SK-N-MC (cell line): ENCODE results near the gene DDX39B.
"Not testable (repeated sequence)": the region's sequence is repeated elsewhere in the genome, so short reads cannot be mapped to it uniquely, and the experiment has no call there.

Source experiments
- DNase-seq: peaks from one replicate; pipeline ENCODE4 v3.0.0-alpha.2; 2011; ENCODE audit warnings: low read depth, low spot score
- H3K27ac ChIP-seq: fragments of 200-600 bp; sonication (generic); 2 replicates; pipeline ENCODE4 v1.5.1; 2016; ENCODE audit warnings: mixed run types
- H3K36me3 ChIP-seq: fragments of 200-600 bp; sonication (generic); 2 replicates; pipeline ENCODE4 v1.6.1; 2017; ENCODE audit warnings: antibody characterized with exemption, low read length, mixed read lengths; ENCODE audit not compliant: insufficient read depth
- H3K4me3 ChIP-seq: fragments of 200-600 bp; sonication (generic); 2 replicates; pipeline ENCODE4 v1.5.1; 2016
- H3K9ac ChIP-seq: fragments of 200-600 bp; sonication (generic); 2 replicates; pipeline ENCODE4 v1.8.0; 2017; ENCODE audit warnings: mixed run types, mixed read lengths; ENCODE audit not compliant: insufficient read length
- H3K9me3 ChIP-seq: fragments of 200-600 bp; sonication (generic); 2 replicates; pipeline ENCODE4 v1.6.1; 2017; ENCODE audit warnings: low read depth, mild to moderate bottlenecking, antibody characterized with exemption, low read length, moderate library complexity, mixed read lengths
- EZH2 ChIP-seq: fragments of 200-600 bp; sonication (generic); IDR thresholded peaks from one replicate; pipeline ENCODE4 v1.6.1; 2017; ENCODE audit warnings: antibody characterized with exemption
- FOXP2 ChIP-seq: optimal IDR thresholded peaks from 2 replicates; pipeline ENCODE3; 2011; ENCODE audit warnings: mild to moderate bottlenecking, moderate library complexity; ENCODE audit not compliant: insufficient read depth; ENCODE audit errors: extremely low read length, control extremely low read depth
- POLR2AphosphoS5 ChIP-seq: IDR thresholded peaks from 2 replicates; pipeline ENCODE4 v1.6.1; 2012; ENCODE audit warnings: mild to moderate bottlenecking, low read depth, low read length, borderline replicate concordance

Gene DDX39B

GRCh38 chr6:31502586-31502985, 39.2 kb downstream of the DDX39B start:
- Histone ChIP-seq H3K9me3 (no peaks in the 10 kb centered on the region), H3K36me3 (peaks cover 6% of the 10 kb centered on the region; the same call in 1 of the 2 replicates), H3K4me3 (no peak overlapping the region), H3K27ac (no peak overlapping the region), H3K9ac (no peak overlapping the region)
- no peak for DNase-seq
- TF ChIP-seq EZH2, result no peak
- TF ChIP-seq FOXP2, result no peak
- TF ChIP-seq POLR2AphosphoS5, result no peak

DNA sequence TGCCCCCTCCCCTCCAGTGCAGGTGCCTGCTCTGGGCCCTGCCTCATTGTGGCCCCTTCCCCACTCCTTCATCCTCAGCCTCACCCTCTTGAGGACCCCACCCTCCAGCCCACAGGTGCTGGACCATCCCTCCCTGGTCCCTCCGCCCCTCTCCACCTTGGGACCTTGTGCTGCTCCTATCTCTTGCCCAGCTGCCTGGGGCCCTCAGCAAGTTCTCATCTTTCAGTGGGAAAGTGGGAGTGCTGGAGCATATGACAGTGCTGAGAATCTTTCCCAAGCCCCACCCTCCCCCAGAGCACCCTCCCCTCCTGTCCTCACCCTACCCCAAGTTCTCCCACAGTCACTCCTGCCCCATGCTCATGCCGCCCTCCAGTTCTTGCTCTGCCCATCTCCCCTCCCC, 42.2 kb downstream of the DDX39B start:
- not testable (repeated sequence) for H3K4me3 ChIP-seq, H3K27ac ChIP-seq, H3K9ac ChIP-seq, H3K36me3 ChIP-seq, H3K9me3 ChIP-seq, DNase-seq

- TF ChIP-seq EZH2 (no peak), POLR2AphosphoS5 (no peak), FOXP2 (no peak)
Measured at GRCh38 chr6:31498748-31499147, 43.1 kb downstream of the DDX39B start.

GRCh38 chr6:31497531-31498476, 44.0 kb downstream of the DDX39B start, which contains the start of gene MICB:
MICB (plus strand) TSS chr6:31498145; CDS start chr6:31498194, 49 bp downstream.
- Histone ChIP-seq H3K4me3 (peak within 1 kb of the TSS; percentile 86), H3K36me3 (no peaks in the 10 kb centered on the region), H3K27ac (peak within 1 kb of the TSS; percentile 47; the same call in 1 of the 2 replicates), H3K9me3 (no peaks in the 10 kb centered on the region), H3K9ac (peak within 1 kb of the TSS; percentile 54)
- TF ChIP-seq FOXP2 (no peak), POLR2AphosphoS5 (peak; percentile 88), EZH2 (no peak)
- DNase-seq, result peak; percentile 32

More at GRCh38 chr6:31498748-31499147, 43.1 kb downstream of the DDX39B start:
- no peak overlapping the region for H3K27ac ChIP-seq
- no peak overlapping the region for H3K4me3 ChIP-seq
- H3K36me3 ChIP-seq, result no peaks in the 10 kb centered on the region
- no peak overlapping the region for H3K9ac ChIP-seq
- no peaks in the 10 kb centered on the region for H3K9me3 ChIP-seq
- DNase-seq, result no peak

DNA sequence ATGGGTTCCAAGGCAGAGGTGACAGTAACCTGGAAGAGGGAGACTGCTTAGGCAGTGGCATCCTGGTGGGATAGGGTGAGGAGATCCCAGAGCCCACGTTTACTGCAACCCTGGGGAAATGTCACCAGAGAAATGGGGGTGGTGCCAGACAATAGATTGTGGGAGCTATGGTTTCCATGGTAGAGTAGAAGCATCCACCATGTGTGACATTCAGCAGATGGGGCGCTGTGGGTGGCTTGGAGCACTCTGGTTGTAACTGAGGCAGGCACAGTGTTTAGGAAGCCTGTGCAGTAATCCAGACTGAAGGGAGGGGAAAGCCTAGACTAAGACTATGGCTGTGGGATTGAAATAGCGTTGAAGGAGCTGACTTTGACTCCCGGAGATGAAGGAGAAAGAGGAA, 45.0 kb downstream of the DDX39B start:
- DNase-seq, H3K9ac ChIP-seq, H3K27ac ChIP-seq, H3K9me3 ChIP-seq, H3K36me3 ChIP-seq: not testable (repeated sequence)
- peak overlapping the region; percentile 86 for H3K4me3 ChIP-seq

DNA sequence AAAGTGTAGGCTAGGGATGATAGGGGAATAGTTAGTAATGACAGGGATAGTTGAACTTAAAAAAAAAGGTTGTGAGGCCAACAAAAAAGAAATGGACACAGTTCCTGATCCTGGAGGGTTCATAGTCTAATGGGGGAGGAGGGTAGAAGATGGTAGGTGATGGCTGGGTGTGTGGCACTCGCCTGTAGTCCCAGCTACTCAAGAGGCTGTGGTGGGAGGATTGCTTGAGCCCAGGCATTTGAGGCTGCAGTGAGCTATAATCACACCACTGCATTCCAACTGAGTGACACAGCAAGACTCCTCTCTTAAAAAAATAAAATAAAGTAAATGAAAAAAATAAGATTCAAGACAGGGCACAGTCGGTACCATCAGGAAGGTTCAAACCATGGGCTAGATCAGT, 46.2 kb downstream of the DDX39B start:
- Histone ChIP-seq H3K4me3 (peak overlapping the region; percentile 76), H3K36me3 (no peaks in the 10 kb centered on the region), H3K9me3 (no peaks in the 10 kb centered on the region), H3K27ac (peak overlapping the region; percentile 73), H3K9ac (peak overlapping the region; percentile 71)
- no peak for TF ChIP-seq POLR2AphosphoS5
- no peak for TF ChIP-seq EZH2
- TF ChIP-seq FOXP2, result no peak
- DNase-seq, result no peak

GRCh38 chr6:31493875-31494694, 47.7 kb downstream of the DDX39B start:
- H3K36me3 ChIP-seq, result no peaks in the 10 kb centered on the region
- H3K4me3 ChIP-seq, result peak overlapping the region; percentile 76
- DNase-seq, result no peak
- H3K27ac ChIP-seq, result peak overlapping the region; percentile 73; the same call in 1 of the 2 replicates
- peak overlapping the region; percentile 71 for H3K9ac ChIP-seq
- 0 out of 2 replicates have a peak, but pooled peaks have one; percentile 17 for TF ChIP-seq POLR2AphosphoS5
- TF ChIP-seq EZH2, result no peak
- TF ChIP-seq FOXP2, result no peak
- no peaks in the 10 kb centered on the region for H3K9me3 ChIP-seq

DNA sequence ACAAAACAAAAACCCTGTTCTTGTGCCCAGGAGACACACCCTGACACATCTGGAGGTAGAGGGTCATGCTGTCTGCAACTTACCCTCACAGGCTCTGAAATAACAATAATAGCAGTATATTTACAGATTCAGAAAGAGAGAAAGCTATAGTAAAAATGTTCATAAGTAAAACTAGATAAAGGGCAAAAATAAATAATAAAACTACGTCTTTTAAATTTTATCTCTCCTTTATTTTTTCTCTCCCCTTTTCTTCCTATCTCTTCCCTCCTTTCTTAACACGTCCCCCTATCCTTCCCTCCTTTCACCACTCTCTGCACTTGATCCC, 48.3 kb downstream of the DDX39B start:
- not testable (repeated sequence) for H3K36me3 ChIP-seq, H3K9me3 ChIP-seq, DNase-seq
- H3K27ac ChIP-seq, result 0 out of 2 replicates have a peak overlapping the region, but pooled peaks have one; percentile 44
- H3K4me3 ChIP-seq, result peak overlapping the region; percentile 76
- peak overlapping the region; percentile 71 for H3K9ac ChIP-seq
